Astrocyte (in vitro differentiated cells and primary cell): ENCODE measurements around the gene INHBC. TPM values are rescaled to one million over a fixed set of nuclear protein-coding genes. Genes with fewer than 3 reads are reported as not detected.

Experiments used
- DNase-seq: peaks from one replicate; pipeline ENCODE4 v3.0.0-alpha.2; 2010; ENCODE audit warnings: low read depth
- FAIRE-seq: peaks from 2 replicates; lab custom pipeline; 2011; peaks lifted over from hg19 to GRCh38; lab: Jason Lieb, UNC
- H2AFZ ChIP-seq: 2 replicates; pipeline ENCODE4 v1.6.0; 2012; ENCODE audit warnings: low read depth, low read length, inconsistent platforms
- H3K27ac ChIP-seq: 2 replicates; pipeline ENCODE4 v1.5.1; 2011; ENCODE audit warnings: low read depth, low read length, inconsistent platforms
- H3K27me3 ChIP-seq: 2 replicates; pipeline ENCODE4 v1.6.0; 2011; ENCODE audit warnings: low read length, inconsistent platforms; ENCODE audit not compliant: insufficient read depth
- H3K36me3 ChIP-seq: 2 replicates; pipeline ENCODE4 v1.5.1; 2011; ENCODE audit warnings: low read length, inconsistent platforms; ENCODE audit not compliant: insufficient read depth
- H3K4me1 ChIP-seq: 2 replicates; pipeline ENCODE4 v1.5.1; 2011; ENCODE audit warnings: low read length, inconsistent platforms; ENCODE audit not compliant: insufficient read depth
- H3K4me2 ChIP-seq: 2 replicates; pipeline ENCODE4 v1.6.0; 2012; ENCODE audit warnings: low read length, inconsistent platforms
- H3K4me3 ChIP-seq: 2 replicates; pipeline ENCODE4 v1.5.1; 2011; ENCODE audit warnings: low read depth, mild to moderate bottlenecking, low read length, inconsistent platforms; ENCODE audit not compliant: insufficient read depth
- H3K79me2 ChIP-seq: 2 replicates; pipeline ENCODE4 v1.6.0; 2012; ENCODE audit warnings: mild to moderate bottlenecking, low read length, inconsistent platforms; ENCODE audit not compliant: insufficient read depth
- H3K9ac ChIP-seq: 2 replicates; pipeline ENCODE4 v1.6.0; 2012; ENCODE audit warnings: mild to moderate bottlenecking, low read length, inconsistent platforms
- H3K9me3 ChIP-seq: 2 replicates; pipeline ENCODE4 v1.5.1; 2012; ENCODE audit warnings: low read depth, mild to moderate bottlenecking, low read length, inconsistent platforms; ENCODE audit not compliant: insufficient read depth
- H4K20me1 ChIP-seq: 2 replicates; pipeline ENCODE4 v1.6.0; 2012; ENCODE audit warnings: low read length, inconsistent platforms; ENCODE audit not compliant: insufficient read depth
- H3K27ac Mint-ChIP-seq: one replicate; pipeline ENCODE4 v1.8.0; 2021; ENCODE audit warnings: mild to moderate bottlenecking, mixed read lengths; ENCODE audit not compliant: unreplicated experiment
- H3K27me3 Mint-ChIP-seq: one replicate; pipeline ENCODE4 v1.8.0; 2021; ENCODE audit warnings: low read depth, mixed read lengths; ENCODE audit not compliant: unreplicated experiment
- H3K36me3 Mint-ChIP-seq: one replicate; pipeline ENCODE4 v1.8.0; 2021; ENCODE audit warnings: low read depth, mixed read lengths; ENCODE audit not compliant: unreplicated experiment
- H3K4me1 Mint-ChIP-seq: one replicate; pipeline ENCODE4 v1.8.0; 2021; ENCODE audit warnings: low read depth, mixed read lengths; ENCODE audit not compliant: unreplicated experiment
- H3K4me3 Mint-ChIP-seq: one replicate; pipeline ENCODE4 v1.8.0; 2021; ENCODE audit warnings: mild to moderate bottlenecking, moderate library complexity, mixed read lengths; ENCODE audit not compliant: unreplicated experiment
- H3K9me3 Mint-ChIP-seq: one replicate; pipeline ENCODE4 v1.8.0; 2021; ENCODE audit warnings: mild to moderate bottlenecking, mixed read lengths; ENCODE audit not compliant: unreplicated experiment
- EZH2 ChIP-seq: IDR thresholded peaks from 2 replicates; pipeline ENCODE4 v1.6.1; 2012; ENCODE audit warnings: mild to moderate bottlenecking, low read length, inconsistent platforms; ENCODE audit not compliant: insufficient read depth
- total RNA-seq: library from RNA; stranded (reverse); gene quantifications from 2 replicates; pipeline ENCODE4 v1.2.1, GENCODE V29; 2021
- TF ChIP-seq, protein P1 (sequence below): IDR thresholded peaks from 2 replicates; pipeline ENCODE4 v1.5.1; 2011; ENCODE audit warnings: low read depth, mild to moderate bottlenecking, inconsistent platforms, low read length, moderate library complexity; ENCODE audit not compliant: insufficient read depth

Gene INHBC
- total RNA-seq, 1 donor from 2014 or later: not detected

DNA sequence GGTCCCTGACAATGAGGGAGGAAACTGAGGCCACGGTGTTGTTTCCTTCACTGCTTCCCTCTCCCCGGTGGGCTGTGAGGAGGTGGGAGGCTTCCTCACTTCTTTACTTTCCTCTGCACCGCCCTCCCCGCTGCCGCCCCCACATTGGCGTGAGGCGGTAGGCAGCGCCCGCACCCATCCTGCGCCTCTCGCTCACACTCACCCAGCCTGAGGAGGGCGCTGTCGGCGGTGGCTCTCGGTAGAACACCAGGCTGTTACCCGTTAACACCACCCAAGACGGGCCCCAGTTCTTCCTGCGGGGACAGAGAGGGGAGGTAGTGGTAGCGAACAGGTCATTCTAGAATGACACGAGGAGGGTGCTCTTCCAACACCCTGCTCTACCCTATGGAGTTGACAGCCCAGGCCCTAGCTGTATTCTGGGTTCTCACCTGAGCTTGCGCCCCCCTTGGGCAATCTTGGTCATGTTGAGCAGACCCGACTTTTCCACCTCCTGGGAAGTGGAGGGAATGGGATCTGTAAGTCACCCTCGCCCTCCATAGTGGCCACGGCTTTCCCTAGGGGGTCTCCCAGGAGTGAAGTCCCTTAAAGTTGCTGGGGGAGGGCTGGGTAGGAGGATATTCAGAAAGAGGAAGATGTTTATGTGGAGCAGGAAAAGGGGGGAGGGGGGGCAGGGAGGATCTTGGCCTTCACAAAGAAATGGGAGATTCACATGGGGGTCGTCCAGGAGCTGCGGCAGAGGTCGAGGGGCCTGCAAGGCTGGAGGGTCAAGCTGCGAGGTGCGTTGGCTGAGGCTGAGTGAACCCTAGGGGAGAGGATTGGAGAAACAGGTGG lies 41.8 kb downstream of the INHBC start:
- TF ChIP-seq, protein P1, sequence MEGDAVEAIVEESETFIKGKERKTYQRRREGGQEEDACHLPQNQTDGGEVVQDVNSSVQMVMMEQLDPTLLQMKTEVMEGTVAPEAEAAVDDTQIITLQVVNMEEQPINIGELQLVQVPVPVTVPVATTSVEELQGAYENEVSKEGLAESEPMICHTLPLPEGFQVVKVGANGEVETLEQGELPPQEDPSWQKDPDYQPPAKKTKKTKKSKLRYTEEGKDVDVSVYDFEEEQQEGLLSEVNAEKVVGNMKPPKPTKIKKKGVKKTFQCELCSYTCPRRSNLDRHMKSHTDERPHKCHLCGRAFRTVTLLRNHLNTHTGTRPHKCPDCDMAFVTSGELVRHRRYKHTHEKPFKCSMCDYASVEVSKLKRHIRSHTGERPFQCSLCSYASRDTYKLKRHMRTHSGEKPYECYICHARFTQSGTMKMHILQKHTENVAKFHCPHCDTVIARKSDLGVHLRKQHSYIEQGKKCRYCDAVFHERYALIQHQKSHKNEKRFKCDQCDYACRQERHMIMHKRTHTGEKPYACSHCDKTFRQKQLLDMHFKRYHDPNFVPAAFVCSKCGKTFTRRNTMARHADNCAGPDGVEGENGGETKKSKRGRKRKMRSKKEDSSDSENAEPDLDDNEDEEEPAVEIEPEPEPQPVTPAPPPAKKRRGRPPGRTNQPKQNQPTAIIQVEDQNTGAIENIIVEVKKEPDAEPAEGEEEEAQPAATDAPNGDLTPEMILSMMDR: no peak
- TF ChIP-seq EZH2: peak; percentile 2
- Mint-ChIP-seq H3K4me1 (peaks cover 18% of the 10 kb centered on the region), H3K4me3 (no peak overlapping the region), H3K27me3 (peaks cover 63% of the 10 kb centered on the region), H3K9me3 (peaks cover 16% of the 10 kb centered on the region), H3K36me3 (peaks cover 6% of the 10 kb centered on the region), H3K27ac (peak overlapping the region; percentile 34)
- no peaks in the 10 kb centered on the region for H3K9me3 ChIP-seq
- FAIRE-seq (no peak), DNase-seq (no peak)
- H3K4me3 ChIP-seq: peak overlapping the region; percentile 28
- no peaks in the 10 kb centered on the region for H3K79me2 ChIP-seq
- H3K27me3 ChIP-seq: peaks cover 52% of the 10 kb centered on the region
- no peak overlapping the region for H3K9ac ChIP-seq
- H2AFZ ChIP-seq: peak overlapping the region; percentile 66
- peak overlapping the region; percentile 81 for H3K4me2 ChIP-seq
- H3K36me3 ChIP-seq: no peaks in the 10 kb centered on the region
- peaks cover 9% of the 10 kb centered on the region for H3K4me1 ChIP-seq
- H4K20me1 ChIP-seq: no peaks in the 10 kb centered on the region
- H3K27ac ChIP-seq: no peak overlapping the region

DNA sequence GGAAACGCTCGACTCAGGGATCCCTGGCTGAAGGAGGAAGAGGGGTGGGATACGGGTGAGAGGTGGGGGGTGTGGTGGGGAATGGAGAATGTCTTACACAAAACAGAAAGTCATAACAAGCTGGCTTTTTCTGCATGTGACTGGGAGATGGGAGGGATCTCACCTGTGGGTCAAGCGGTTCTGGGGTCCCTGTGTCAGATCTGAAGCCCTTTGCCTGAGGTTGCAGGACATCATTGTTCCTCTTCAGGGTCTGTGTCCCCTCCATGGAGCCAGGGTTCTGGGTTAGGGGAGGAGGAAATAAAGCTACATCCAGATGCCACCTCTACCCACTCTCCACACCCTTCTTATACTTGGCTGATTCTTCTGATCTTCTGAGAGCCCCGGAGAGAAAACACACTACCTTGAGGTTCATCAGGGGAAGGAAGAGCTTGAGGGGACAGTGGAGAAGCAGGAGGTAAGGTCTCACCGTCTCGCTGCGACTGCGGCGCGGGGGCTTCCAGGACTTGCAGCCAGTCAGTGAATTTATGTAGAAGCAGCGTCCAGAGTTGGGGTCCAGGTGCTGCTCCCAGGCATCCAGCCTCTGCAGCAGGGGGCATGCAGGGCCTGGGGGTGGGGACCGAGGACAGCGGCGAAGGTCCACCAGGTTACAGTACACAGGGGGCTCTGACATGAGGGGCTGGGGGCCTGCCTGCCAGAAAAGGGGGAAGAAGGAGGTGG lies 42.6 kb downstream of the INHBC start:
- peak overlapping the region; percentile 45 for H3K4me3 Mint-ChIP-seq
- Histone ChIP-seq H3K9ac (no peak overlapping the region), H3K27ac (no peak overlapping the region), H3K4me2 (no peak overlapping the region), H3K9me3 (no peaks in the 10 kb centered on the region), H3K79me2 (no peaks in the 10 kb centered on the region), H3K36me3 (no peaks in the 10 kb centered on the region), H2AFZ (no peak overlapping the region), H4K20me1 (no peaks in the 10 kb centered on the region), H3K4me3 (no peak overlapping the region), H3K4me1 (peaks cover 9% of the 10 kb centered on the region), H3K27me3 (peaks cover 53% of the 10 kb centered on the region)
- FAIRE-seq (no peak), DNase-seq (no peak)
- H3K36me3 Mint-ChIP-seq: peaks cover 6% of the 10 kb centered on the region
- H3K27me3 Mint-ChIP-seq: peaks cover 56% of the 10 kb centered on the region
- H3K27ac Mint-ChIP-seq: peak overlapping the region; percentile 34
- TF ChIP-seq, protein P1: no peak
- no peak for TF ChIP-seq EZH2
- peaks cover 23% of the 10 kb centered on the region for H3K4me1 Mint-ChIP-seq
- H3K9me3 Mint-ChIP-seq: peaks cover 16% of the 10 kb centered on the region
